ENCODE data around the gene PARVB. TPM values are rescaled to one million over a fixed set of nuclear protein-coding genes. Genes with fewer than 3 reads are reported as not detected.

The PARVB gene
- polyA plus RNA-seq, 1 experiment = 65.8 TPM

- CTCF ChIA-PET = no interaction called here
- TF ChIP-seq, protein P1, sequence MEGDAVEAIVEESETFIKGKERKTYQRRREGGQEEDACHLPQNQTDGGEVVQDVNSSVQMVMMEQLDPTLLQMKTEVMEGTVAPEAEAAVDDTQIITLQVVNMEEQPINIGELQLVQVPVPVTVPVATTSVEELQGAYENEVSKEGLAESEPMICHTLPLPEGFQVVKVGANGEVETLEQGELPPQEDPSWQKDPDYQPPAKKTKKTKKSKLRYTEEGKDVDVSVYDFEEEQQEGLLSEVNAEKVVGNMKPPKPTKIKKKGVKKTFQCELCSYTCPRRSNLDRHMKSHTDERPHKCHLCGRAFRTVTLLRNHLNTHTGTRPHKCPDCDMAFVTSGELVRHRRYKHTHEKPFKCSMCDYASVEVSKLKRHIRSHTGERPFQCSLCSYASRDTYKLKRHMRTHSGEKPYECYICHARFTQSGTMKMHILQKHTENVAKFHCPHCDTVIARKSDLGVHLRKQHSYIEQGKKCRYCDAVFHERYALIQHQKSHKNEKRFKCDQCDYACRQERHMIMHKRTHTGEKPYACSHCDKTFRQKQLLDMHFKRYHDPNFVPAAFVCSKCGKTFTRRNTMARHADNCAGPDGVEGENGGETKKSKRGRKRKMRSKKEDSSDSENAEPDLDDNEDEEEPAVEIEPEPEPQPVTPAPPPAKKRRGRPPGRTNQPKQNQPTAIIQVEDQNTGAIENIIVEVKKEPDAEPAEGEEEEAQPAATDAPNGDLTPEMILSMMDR (IDR thresholded peaks at IDR 0.05; ENCODE audit: insufficient read depth, low read depth, low read length) = no peak
Observed at GRCh38 chr22:44164031-44164430, 139.9 kb downstream of the PARVB start.

GRCh38 chr22:44165286-44165874 is 141.3 kb downstream of the PARVB start:
- POLR2A ChIA-PET = interaction anchor here (0.6 kb wide), 1 partner anchor 118 kb away, joined by 3 read pairs; no protein-coding TSS in a partner anchor
- TF ChIP-seq, protein P1 (IDR thresholded peaks at IDR 0.05; ENCODE audit: insufficient read depth, low read depth, low read length) = no peak
- Histone ChIP-seq H3K4me3 (ENCODE audit: low read depth, low read length) (no peak overlapping the region), H3K36me3 (ENCODE audit: control insufficient read depth, insufficient read depth, low read length) (peaks cover 3% of the 10 kb centered on the region), H3K27me3 (ENCODE audit: control insufficient read depth, insufficient read depth, low read length) (no peaks in the 10 kb centered on the region)
- no peak for DNase-seq (ENCODE audit: low read depth)
- CTCF ChIA-PET = no interaction called here

More at GRCh38 chr22:44164031-44164430, 139.9 kb downstream of the PARVB start:
- DNase-seq (ENCODE audit: low read depth) = no peak
- Histone ChIP-seq H3K27me3 (ENCODE audit: control insufficient read depth, insufficient read depth, low read length) (no peaks in the 10 kb centered on the region), H3K4me3 (ENCODE audit: low read depth, low read length) (no peak overlapping the region), H3K36me3 (ENCODE audit: control insufficient read depth, insufficient read depth, low read length) (peaks cover 3% of the 10 kb centered on the region)
- POLR2A ChIA-PET = no interaction called here

GRCh38 chr22:44166498-44167276 is 142.6 kb downstream of the PARVB start:
- POLR2A ChIA-PET = no interaction called here
- CTCF ChIA-PET = no interaction called here
- Histone ChIP-seq H3K4me3 (ENCODE audit: low read depth, low read length) (no peak overlapping the region), H3K36me3 (ENCODE audit: control insufficient read depth, insufficient read depth, low read length) (peaks cover 3% of the 10 kb centered on the region), H3K27me3 (ENCODE audit: control insufficient read depth, insufficient read depth, low read length) (no peaks in the 10 kb centered on the region)
- no peak for DNase-seq (ENCODE audit: low read depth)
- TF ChIP-seq, protein P1 (IDR thresholded peaks at IDR 0.05; ENCODE audit: insufficient read depth, low read depth, low read length) = no peak

DNA sequence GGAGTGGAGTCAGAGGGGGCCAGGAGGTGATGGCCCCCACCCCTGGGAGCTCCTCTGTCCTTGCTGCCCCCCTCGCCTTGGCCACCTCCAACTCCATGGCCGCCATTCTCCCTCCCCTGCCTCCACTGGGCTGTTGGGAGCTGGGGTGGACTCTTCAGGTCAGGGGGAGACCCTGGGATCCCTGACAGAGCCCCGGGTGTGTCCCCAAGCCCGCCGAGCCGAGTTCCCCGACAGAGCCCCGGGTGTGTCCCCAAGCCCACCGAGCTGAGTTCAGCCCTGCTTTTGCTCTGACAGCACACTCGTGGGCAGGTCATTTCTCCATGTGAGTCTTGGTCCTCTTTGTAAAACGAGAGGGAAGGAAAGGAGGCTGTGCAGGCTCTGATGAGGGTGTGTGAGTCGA is 143.4 kb downstream of the PARVB start:
- DNase-seq (ENCODE audit: low read depth) = no peak
- CTCF ChIA-PET = no interaction called here
- H3K36me3 ChIP-seq (ENCODE audit: control insufficient read depth, insufficient read depth, low read length) = peaks cover 3% of the 10 kb centered on the region
- H3K4me3 ChIP-seq (ENCODE audit: low read depth, low read length) = no peak overlapping the region
- TF ChIP-seq, protein P1 (IDR thresholded peaks at IDR 0.05; ENCODE audit: insufficient read depth, low read depth, low read length) = no peak
- POLR2A ChIA-PET = no interaction called here
- no peaks in the 10 kb centered on the region for H3K27me3 ChIP-seq (ENCODE audit: control insufficient read depth, insufficient read depth, low read length)

GRCh38 chr22:44168206-44168605 is 144.1 kb downstream of the PARVB start:
- CTCF ChIA-PET = no interaction called here

More at GRCh38 chr22:44168206-44168605, 144.1 kb downstream of the PARVB start:
- TF ChIP-seq, protein P1 (IDR thresholded peaks at IDR 0.05; ENCODE audit: insufficient read depth, low read depth, low read length) = no peak
- no peak for DNase-seq (ENCODE audit: low read depth)
- peaks cover 3% of the 10 kb centered on the region for H3K36me3 ChIP-seq (ENCODE audit: control insufficient read depth, insufficient read depth, low read length)
- POLR2A ChIA-PET = no interaction called here
- H3K27me3 ChIP-seq (ENCODE audit: control insufficient read depth, insufficient read depth, low read length) = no peaks in the 10 kb centered on the region
- no peak overlapping the region for H3K4me3 ChIP-seq (ENCODE audit: low read depth, low read length)

Measured in BJ (cell line).